IMR-90 (cell line): Measurements from ENCODE around the gene GLT1D1. TPM values are rescaled to one million over a fixed set of nuclear protein-coding genes. Genes with fewer than 3 reads are reported as not detected.

Experiments
- ATAC-seq: fragments of 200-7000 bp; cut with Tn5 transposase; 2 replicates; pipeline ENCODE4 v1.9.1; 2020; ENCODE audit warnings: low read depth, mild to moderate bottlenecking, moderate library complexity
- BruUV-seq: library from RNA; stranded (reverse); fragments of 400-500 nt; replicated peaks from 2 replicates; lab custom pipeline; 2021; lab: Mats Ljungman, UMichigan
- CTCF ChIA-PET: fragments of 300-600 bp; formaldehyde crosslinking; extraction: SDS; loops from one replicate; lab custom pipeline; 2021; ENCODE audit warnings: antibody characterized with exemption; lab: Yijun Ruan, JAX
- POLR2A ChIA-PET: fragments of 300-600 bp; sonication (Branson Sonifier 250); formaldehyde crosslinking; loops from one replicate; lab custom pipeline; 2022; ENCODE audit warnings: antibody characterized with exemption; ENCODE audit not compliant: unreplicated experiment; lab: Charles Lee
- DNase-seq: peaks from one replicate; pipeline ENCODE4 v3.0.0; 2013
- H2AFZ ChIP-seq: replicated peaks from 2 replicates; pipeline ENCODE3; 2013; ENCODE audit warnings: low read length, mild to moderate bottlenecking; ENCODE audit not compliant: poor library complexity
- H2AK5ac ChIP-seq: 2 replicates; pipeline ENCODE4 v1.6.1; 2013; ENCODE audit warnings: low read depth, low read length, inconsistent platforms
- H2AK9ac ChIP-seq: replicated peaks from 2 replicates; pipeline ENCODE3; 2013; ENCODE audit warnings: mild to moderate bottlenecking, low read depth, low read length, moderate library complexity; ENCODE audit not compliant: poor library complexity
- H2BK120ac ChIP-seq: 2 replicates; pipeline ENCODE4 v1.6.1; 2013; ENCODE audit warnings: low read depth, low read length, inconsistent platforms
- H2BK15ac ChIP-seq: 3 replicates; pipeline ENCODE4 v1.6.1; 2013; ENCODE audit warnings: low read depth, low read length, inconsistent platforms
- H2BK20ac ChIP-seq: 2 replicates; pipeline ENCODE4 v1.6.1; 2013; ENCODE audit warnings: low read depth, mild to moderate bottlenecking, inconsistent platforms, low read length, moderate library complexity
- H2BK5ac ChIP-seq: 2 replicates; pipeline ENCODE4 v1.6.1; 2013; ENCODE audit warnings: mild to moderate bottlenecking, low read depth, low read length, inconsistent platforms; ENCODE audit not compliant: poor library complexity, severe bottlenecking
- H3K14ac ChIP-seq: replicated peaks from 2 replicates; pipeline ENCODE4 v1.6.1; 2013; ENCODE audit warnings: low read depth, low read length, inconsistent platforms
- H3K18ac ChIP-seq: 2 replicates; pipeline ENCODE4 v1.6.1; 2013; ENCODE audit warnings: low read depth, low read length, control low read depth
- H3K23ac ChIP-seq: 2 replicates; pipeline ENCODE4 v1.6.1; 2013; ENCODE audit warnings: low read depth, low read length, inconsistent platforms
- H3K27ac ChIP-seq: 2 replicates; pipeline ENCODE4 v1.5.1; 2013; ENCODE audit warnings: mild to moderate bottlenecking, control low read depth, low read length; ENCODE audit not compliant: insufficient read depth
- H3K27me3 ChIP-seq: 2 replicates; pipeline ENCODE4 v1.6.1; 2013; ENCODE audit warnings: low read length; ENCODE audit not compliant: control insufficient read depth, insufficient read depth
- H3K36me3 ChIP-seq: 2 replicates; pipeline ENCODE4 v1.6.1; 2013; ENCODE audit warnings: low read length, mixed read lengths; ENCODE audit not compliant: control insufficient read depth, insufficient read depth
- H3K4ac ChIP-seq: 2 replicates; pipeline ENCODE4 v1.6.1; 2013; ENCODE audit warnings: low read depth, low read length, inconsistent platforms
- H3K4me1 ChIP-seq: 2 replicates; pipeline ENCODE4 v1.6.1; 2013; ENCODE audit warnings: low read length, mixed read lengths; ENCODE audit not compliant: control insufficient read depth, insufficient read depth
- H3K4me2 ChIP-seq: 2 replicates; pipeline ENCODE4 v1.6.1; 2013; ENCODE audit warnings: low read depth, mild to moderate bottlenecking, control low read depth, low read length, moderate library complexity
- H3K4me3 ChIP-seq: 2 replicates; pipeline ENCODE4 v1.5.1; 2013; ENCODE audit warnings: low read depth, mild to moderate bottlenecking, control low read depth, low read length, moderate library complexity; ENCODE audit not compliant: insufficient read depth
- H3K56ac ChIP-seq: 2 replicates; pipeline ENCODE4 v1.6.1; 2013; ENCODE audit warnings: low read length, inconsistent platforms; ENCODE audit not compliant: insufficient read depth; ENCODE audit errors: extremely low read depth
- H3K79me1 ChIP-seq, 2 experiments: 2 replicates each; pipeline ENCODE4 v1.6.1; 2013; ENCODE audit warnings: low read length in 2 of 2, inconsistent platforms in 1 of 2, low read depth in 1 of 2
- H3K9ac ChIP-seq: 2 replicates; pipeline ENCODE4 v1.6.1; 2013; ENCODE audit warnings: low read depth, low read length, control low read depth
- H3K9me1 ChIP-seq: 2 replicates; pipeline ENCODE4 v1.6.1; 2013; ENCODE audit warnings: low read length, inconsistent platforms; ENCODE audit not compliant: insufficient read depth
- H3K9me3 ChIP-seq: 2 replicates; pipeline ENCODE4 v1.6.1; 2013; ENCODE audit warnings: low read length; ENCODE audit not compliant: control insufficient read depth, insufficient read depth
- H4K20me1 ChIP-seq: 2 replicates; pipeline ENCODE4 v1.6.1; 2013; ENCODE audit warnings: low read length, inconsistent platforms; ENCODE audit not compliant: insufficient read depth
- H4K5ac ChIP-seq: 2 replicates; pipeline ENCODE4 v1.6.1; 2013; ENCODE audit warnings: mild to moderate bottlenecking, low read depth, low read length, control low read depth
- H4K8ac ChIP-seq, 2 experiments: 2 replicates each; pipeline ENCODE4 v1.6.1; 2013; ENCODE audit warnings: low read depth in 2 of 2, low read length in 2 of 2, control low read depth in 1 of 2, inconsistent platforms in 1 of 2
- H4K91ac ChIP-seq: 2 replicates; pipeline ENCODE4 v1.6.1; 2013; ENCODE audit warnings: low read depth, low read length, inconsistent platforms; ENCODE audit not compliant: insufficient read depth
- BHLHE40 ChIP-seq: fragments of 150-350 bp; IDR thresholded peaks from 2 replicates; pipeline ENCODE4 v1.6.1; 2016; ENCODE audit warnings: mild to moderate bottlenecking, low read depth, low read length
- MAZ ChIP-seq: IDR thresholded peaks from 2 replicates; pipeline ENCODE4 v1.6.1; 2012; ENCODE audit warnings: low read depth, mild to moderate bottlenecking, low read length, improper control_type of control experiment, moderate library complexity, borderline replicate concordance
- POLR2A ChIP-seq: IDR thresholded peaks from 2 replicates; pipeline ENCODE4 v1.6.1; 2012; ENCODE audit warnings: mild to moderate bottlenecking, low read depth, low read length
- WGBS, 2 experiments: methylation state at CpG; one replicate each; pipeline versions ENCODE4 v1.1.5 to v1.1.7; 2013; ENCODE audit warnings: missing lambda C conversion rate in 2 of 2; ENCODE audit not compliant: insufficient read length in 1 of 2; ENCODE audit errors: extremely low coverage in 2 of 2; 5-methylcytosine and 5-hydroxymethylcytosine counted together
- dilution Hi-C: fragments of 300-500 bp; cut with HindIII; formaldehyde crosslinking; loops from one replicate; pipeline ENCODE4 v1.14.3; 2018; ENCODE audit warnings: low sequenced_read_pairs; ENCODE audit not compliant: unreplicated experiment
- in situ Hi-C: fragments of 300-500 bp; cut with MboI; formaldehyde crosslinking; loops from 3 replicates; pipeline ENCODE4 v1.14.3; 2019; ENCODE audit warnings: low sequenced_read_pairs, inconsistent platforms, mixed read lengths
- intact Hi-C: fragments of 100-400 bp; cut with micrococcal nuclease; formaldehyde crosslinking; loops from 2 replicates; pipeline ENCODE4 v1.10.0; 2022
- polyA plus RNA-seq, 3 experiments: library from polyadenylated mRNA; depleted of rRNA; stranded (reverse); fragments of >200 nt; gene quantifications; 2 replicates each; pipeline ENCODE4 v1.2.3, GENCODE V29; 2012; ENCODE audit warnings: low replicate concordance in 1 of 3
- total RNA-seq: library from RNA; depleted of rRNA; stranded (reverse); fragments of >200 nt; gene quantifications from 2 replicates; pipeline ENCODE4 v1.2.3, GENCODE V29; 2012

GLT1D1 gene
- total and polyA plus RNA-seq, 2 of the 4 experiments (the other 2 are of a cell fraction) = not detected

GRCh38 chr12:128932521-128932920 lies 79.2 kb downstream of the GLT1D1 start:
- no peak overlapping the region for H4K8ac ChIP-seq
- BruUV-seq = no TSS peak
- no peaks in the 10 kb centered on the region for H3K79me1 ChIP-seq
- TF ChIP-seq POLR2A = no peak
- no peak for TF ChIP-seq BHLHE40
- no peak for TF ChIP-seq MAZ
- peaks cover 36% of the 10 kb centered on the region for H3K9me3 ChIP-seq
- no peaks in the 10 kb centered on the region for H3K27me3 ChIP-seq
- in situ Hi-C loops = no loop called here
- H4K91ac ChIP-seq = no peak overlapping the region
- no peaks in the 10 kb centered on the region for H4K20me1 ChIP-seq
- H2AFZ ChIP-seq = no peak overlapping the region
- H3K4me2 ChIP-seq = no peak overlapping the region
- no peak overlapping the region for H3K14ac ChIP-seq
- H3K18ac ChIP-seq = no peak overlapping the region
- H2AK5ac ChIP-seq = no peak overlapping the region
- H3K27ac ChIP-seq = no peak overlapping the region
- ChIA-PET POLR2A (no interaction called here), CTCF (no interaction called here)
- H2BK20ac ChIP-seq = no peak overlapping the region
- no peak overlapping the region for H2AK9ac ChIP-seq
- no peak overlapping the region for H3K23ac ChIP-seq
- H2BK5ac ChIP-seq = no peak overlapping the region
- H2BK15ac ChIP-seq = no peak overlapping the region
- intact Hi-C loops = no loop called here
- H2BK120ac ChIP-seq = no peak overlapping the region
- H3K56ac ChIP-seq = no peak overlapping the region
- H3K4ac ChIP-seq = no peak overlapping the region
- DNase-seq (no peak), ATAC-seq (no peak)
- dilution Hi-C loops = no loop called here
- H3K9me1 ChIP-seq = no peaks in the 10 kb centered on the region
- no peak overlapping the region for H3K9ac ChIP-seq
- H3K4me3 ChIP-seq = no peak overlapping the region
- no peaks in the 10 kb centered on the region for H3K4me1 ChIP-seq
- no peaks in the 10 kb centered on the region for H3K36me3 ChIP-seq
- WGBS, 2 experiments = 68% methylated on average over 11 of the region's 20 CpGs; no CpG with 5 or more reads in 1 of the 2 experiments
- no peak overlapping the region for H4K5ac ChIP-seq
